GM18502 (cell line): ENCODE measurements around the gene DHX35.

Experiments
- ATAC-seq: cut with Tn5 transposase; IDR thresholded peaks from one replicate; pipeline ENCODE4 v1.9.1; 2021; ENCODE audit warnings: mild to moderate bottlenecking; ENCODE audit not compliant: unreplicated experiment, poor library complexity

The DHX35 gene, protein sequence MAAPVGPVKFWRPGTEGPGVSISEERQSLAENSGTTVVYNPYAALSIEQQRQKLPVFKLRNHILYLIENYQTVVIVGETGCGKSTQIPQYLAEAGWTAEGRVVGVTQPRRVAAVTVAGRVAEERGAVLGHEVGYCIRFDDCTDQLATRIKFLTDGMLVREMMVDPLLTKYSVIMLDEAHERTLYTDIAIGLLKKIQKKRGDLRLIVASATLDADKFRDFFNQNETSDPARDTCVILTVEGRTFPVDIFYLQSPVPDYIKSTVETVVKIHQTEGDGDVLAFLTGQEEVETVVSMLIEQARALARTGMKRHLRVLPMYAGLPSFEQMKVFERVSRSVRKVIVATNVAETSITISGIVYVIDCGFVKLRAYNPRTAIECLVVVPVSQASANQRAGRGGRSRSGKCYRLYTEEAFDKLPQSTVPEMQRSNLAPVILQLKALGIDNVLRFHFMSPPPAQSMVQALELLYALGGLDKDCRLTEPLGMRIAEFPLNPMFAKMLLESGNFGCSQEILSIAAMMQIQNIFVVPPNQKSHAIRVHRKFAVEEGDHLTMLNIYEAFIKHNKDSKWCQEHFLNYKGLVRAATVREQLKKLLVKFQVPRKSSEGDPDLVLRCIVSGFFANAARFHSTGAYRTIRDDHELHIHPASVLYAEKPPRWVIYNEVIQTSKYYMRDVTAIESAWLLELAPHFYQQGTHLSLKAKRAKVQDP

DNA sequence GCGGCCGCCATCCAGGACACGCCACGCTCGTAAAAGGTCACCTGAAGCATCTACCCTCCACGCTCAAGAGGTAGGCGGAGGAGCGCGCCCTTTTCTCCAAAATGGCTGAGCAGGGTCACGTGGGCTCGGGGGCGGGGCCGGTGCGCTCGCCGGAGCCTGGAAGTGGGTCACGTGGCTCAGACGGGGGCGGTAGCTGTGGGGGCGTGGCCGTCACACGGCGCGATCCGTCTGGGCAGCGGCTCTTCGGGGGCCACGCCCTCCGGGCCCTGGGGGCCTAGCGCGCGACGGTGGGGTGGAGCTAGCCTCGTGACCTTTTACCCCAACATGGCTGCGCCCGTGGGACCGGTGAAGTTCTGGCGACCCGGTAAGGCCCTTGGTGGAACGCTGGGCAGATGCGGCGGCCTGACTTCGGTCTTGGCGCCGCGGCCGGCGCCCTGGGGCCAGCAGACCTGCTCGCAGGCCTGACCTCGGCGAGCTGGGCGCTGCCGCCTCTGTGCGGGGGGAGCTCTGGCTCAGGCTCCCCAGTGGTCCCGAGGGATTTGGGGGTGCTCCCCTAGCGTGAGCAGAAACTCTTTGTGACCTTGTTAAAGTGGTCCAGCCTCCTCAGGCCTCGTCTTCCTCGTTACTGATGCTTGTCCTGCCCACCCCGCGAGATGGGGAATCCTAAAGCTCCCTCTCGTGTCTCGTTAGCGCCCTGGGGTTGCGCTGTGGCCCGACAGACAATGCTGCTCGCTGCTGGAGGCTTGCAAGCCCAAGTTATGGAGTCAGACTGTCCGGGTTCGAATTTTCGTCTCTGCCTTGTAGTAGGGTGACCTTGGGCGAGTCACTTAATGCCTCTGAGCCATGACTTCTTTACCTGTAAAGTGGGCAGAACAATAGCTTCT lies at the start of gene DHX35:
Gene DHX35, plus strand, starts transcription at position 301 of the 884 bp plus-strand sequence. Its CDS starts 24 bp downstream, at position 325.
- peak; percentile 97 for ATAC-seq

DNA sequence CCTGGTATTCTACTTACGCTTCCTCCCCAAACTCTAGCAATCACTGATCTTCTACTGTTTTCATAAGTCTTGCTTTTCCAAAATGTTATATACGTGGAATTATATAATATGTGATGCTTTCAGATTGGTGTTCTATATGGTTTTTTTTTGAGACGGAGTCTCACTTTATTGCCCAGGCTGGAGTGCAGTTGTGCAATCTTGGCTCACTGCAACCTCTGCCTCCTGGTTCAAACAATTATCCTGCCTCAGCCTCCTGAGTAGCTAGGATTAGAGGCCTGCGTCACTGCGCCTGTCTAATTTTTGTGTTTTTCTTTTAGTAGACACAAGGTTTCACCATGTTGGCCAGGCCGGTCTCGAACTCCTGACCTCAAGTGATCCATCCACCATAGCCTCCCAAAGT lies 46.8 kb upstream of the DHX35 start:
- ATAC-seq: no peak

DNA sequence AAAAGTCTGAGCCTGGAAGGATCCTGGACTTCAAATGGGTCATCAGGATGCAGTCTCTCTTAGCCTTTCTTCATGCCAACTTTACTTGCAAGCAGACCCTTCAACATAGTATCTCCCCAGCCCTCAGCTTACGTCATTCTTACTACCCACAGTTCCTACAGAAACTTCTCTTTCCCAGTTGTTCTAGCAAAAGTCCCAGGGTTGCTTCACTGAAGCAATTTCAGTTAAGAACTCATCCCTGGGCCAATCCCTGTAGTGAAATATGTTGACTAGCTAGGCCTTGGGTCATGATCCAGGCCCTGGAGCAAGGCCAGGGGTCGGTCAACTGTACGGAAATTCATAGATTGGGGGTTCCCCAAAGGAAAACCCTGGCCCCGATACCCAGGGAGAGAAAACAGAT lies 44.5 kb upstream of the DHX35 start:
- ATAC-seq: no peak

DNA sequence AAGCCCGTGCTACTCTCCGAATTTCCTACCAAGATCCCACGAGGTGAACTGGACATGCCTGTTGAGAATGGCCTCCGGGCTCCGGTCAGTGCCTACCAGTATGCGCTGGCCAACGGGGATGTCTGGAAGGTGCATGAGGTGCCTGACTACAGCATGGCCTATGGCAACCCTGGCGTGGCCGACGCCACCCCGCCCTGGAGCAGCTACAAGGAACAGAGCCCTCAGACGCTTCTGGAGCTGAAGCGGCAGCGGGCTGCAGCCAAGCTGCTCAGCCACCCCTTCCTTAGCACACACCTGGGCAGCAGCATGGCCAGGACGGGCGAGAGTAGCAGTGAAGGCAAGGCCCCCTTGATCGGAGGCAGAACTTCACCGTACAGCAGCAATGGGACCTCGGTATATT lies 44.0 kb upstream of the DHX35 start:
- no peak for ATAC-seq

DNA sequence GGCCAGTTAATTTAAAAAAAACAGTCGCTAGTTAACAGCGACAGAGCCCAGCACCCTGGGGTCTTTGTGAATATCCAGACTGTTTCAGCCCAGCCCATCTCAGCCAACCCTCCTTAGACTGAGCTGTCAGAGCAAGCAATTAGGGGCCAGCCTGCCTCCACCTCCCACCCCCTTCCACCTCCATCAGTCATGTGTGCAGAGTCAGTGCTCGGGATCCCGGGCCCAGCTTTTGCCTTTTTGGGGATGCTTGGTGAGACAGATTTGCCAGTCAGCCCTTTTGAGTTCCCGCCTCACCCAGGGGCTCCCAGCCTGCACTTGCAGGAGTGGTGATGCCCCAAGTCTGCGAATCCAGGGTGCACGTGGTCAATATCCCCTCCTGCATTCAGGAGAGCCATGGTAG lies 42.5 kb upstream of the DHX35 start:
- ATAC-seq: no peak

DNA sequence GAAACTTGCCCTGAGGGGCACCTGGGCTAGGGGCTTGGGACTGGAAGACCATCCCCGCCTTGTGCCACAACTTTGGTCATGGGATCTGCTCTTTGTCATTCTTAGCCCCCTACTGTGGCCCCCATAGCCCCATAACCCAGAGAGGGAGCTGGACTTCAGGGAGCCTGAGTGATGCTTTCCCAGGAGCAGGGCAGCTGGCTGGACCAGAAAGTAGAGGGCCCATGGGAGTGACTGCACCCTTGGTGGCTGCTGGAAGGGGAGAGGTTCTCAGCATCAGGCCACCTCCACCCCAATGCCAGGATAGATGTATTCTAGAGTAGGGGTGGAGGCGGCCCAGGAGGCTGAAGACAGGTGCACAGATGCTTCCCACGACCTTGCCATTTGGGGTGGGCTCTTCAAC lies 41.7 kb upstream of the DHX35 start:
- no peak for ATAC-seq

DNA sequence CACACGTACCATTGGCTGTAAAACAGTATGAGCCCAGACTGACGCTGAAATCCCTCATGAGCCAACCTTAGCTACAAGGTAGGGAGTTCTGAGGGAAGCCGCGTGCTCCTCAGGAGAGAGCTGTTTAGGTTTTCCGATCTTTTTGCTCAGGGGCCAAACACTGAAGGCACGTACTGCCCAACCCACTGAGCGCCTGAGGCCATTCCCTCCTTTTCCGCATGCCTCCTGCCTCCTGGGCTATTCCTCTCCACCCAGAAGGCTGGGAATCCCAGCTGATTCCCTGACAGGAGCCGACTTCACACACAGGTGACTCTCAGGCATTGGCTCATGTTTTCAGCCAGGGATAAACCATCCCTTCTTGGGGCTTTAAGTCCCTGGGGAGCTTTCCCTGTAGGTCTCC lies 41.3 kb upstream of the DHX35 start:
- no peak for ATAC-seq

DNA sequence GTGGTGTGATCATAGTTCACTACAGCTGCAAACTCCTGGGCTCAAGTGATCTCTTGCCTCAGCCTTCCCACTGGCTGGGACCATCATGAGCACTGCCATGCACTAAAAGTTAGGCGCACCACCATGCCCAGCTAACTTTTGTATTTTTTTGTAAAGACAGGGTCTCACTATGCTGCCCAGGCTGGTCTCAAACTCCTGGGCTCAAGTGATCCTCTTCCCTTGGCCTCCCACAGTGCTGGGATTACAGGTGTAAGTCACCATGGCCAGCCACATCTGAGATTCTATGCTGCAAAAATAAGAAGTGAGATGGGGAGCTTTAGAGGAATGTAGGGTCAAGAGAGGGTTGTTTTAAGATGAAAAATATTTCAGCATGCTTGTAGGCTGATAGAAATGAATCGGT lies 37.4 kb upstream of the DHX35 start:
- no peak for ATAC-seq

DNA sequence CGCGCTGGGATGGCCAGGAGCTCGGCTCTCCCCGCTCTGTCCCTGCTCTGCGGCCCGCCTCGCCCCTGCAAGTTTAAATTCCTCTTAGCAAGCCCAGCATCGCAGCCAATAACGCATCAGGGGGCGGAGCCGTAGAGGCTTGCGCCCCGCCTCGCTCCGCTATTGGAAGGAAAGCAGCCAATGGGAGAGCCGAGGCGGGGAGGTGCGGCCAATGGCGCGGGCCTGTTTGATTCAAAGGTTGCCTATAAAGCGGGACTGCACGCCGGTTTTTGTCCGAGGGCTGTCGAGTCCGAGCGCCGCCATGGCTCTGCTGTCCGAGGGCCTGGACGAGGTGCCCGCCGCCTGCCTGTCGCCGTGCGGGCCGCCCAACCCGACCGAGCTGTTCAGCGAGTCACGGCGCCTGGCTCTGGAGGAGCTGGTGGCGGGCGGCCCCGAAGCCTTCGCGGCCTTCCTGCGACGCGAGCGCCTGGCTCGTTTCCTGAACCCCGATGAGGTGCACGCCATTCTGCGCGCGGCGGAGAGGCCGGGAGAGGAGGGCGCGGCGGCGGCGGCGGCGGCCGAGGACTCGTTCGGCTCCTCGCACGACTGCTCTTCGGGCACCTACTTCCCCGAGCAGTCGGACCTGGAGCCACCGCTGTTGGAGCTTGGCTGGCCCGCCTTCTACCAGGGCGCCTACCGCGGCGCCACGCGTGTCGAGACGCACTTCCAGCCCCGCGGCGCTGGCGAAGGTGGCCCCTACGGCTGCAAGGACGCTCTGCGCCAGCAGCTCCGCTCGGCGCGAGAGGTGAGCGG lies 35.8 kb upstream of the DHX35 start, which contains the start of gene FAM83D:
Gene FAM83D, plus strand, starts transcription at position 276 of the 792 bp plus-strand sequence. Its CDS starts 26 bp downstream, at position 302.
- peak; percentile 92 for ATAC-seq

DNA sequence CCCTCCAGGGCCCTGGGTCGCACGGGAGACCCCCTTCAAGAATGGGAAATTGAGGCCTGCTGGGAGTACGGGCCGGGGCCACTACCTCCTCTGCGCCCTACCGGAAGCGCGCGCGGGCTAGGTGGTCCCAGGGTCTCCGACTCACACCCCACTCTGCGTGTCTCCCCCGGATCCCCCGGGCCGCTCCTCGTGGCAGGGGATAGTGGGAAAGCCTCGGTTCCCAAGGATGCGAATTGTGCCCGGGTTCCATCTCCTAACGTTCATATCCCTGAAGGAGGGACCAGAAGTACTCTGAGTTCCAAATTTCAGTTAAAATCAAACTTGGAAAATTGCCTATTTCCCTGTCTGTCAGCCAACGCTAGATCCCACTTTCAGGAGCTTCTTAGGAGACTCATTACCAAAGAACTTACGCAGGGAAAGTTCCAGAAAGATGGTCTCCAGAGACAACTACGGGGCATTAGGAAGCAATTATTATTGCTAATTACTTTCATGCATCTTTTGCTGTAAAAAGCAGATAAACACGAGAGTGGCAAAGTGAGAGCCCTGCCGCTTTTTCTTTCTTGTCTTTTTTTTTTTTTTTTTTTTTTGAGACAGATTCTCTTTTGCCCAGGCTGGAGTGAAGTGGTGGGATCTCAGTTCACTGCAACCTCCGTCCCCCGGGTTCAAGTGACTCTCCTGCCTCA lies 35.1 kb upstream of the DHX35 start:
- ATAC-seq: no peak

DNA sequence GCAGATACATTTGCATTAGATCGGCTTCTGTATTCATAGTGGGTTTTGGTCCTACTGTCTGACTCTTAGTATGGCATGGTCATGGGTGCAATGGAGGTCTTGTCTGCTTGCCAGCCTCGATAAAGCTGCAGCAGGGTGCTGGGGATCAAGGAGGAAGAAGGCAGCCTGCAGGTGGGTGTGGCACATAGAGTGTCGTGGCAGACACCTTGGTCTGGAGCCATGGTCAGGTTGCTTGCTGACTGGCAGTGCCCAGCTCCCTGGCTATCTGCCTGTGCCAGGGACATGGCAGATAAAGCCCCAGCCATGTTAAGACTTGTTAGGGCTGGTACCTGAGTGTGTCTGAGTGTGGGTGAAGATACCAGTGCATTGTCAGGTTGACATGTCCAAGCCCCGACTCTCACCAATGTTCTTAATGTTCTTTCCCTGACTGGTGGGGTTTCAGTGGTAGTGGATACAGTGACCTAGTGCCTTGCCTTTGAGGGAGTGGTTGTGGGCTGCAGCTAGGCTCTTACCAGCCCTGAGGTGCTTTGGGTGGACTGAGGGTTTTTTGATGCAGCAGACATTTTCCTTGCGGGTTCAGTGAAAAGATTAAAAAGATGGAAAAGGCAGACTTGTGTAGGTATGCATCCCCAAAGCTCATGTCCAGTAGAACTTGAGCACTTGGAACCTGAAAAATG lies 34.1 kb upstream of the DHX35 start:
- no peak for ATAC-seq

DNA sequence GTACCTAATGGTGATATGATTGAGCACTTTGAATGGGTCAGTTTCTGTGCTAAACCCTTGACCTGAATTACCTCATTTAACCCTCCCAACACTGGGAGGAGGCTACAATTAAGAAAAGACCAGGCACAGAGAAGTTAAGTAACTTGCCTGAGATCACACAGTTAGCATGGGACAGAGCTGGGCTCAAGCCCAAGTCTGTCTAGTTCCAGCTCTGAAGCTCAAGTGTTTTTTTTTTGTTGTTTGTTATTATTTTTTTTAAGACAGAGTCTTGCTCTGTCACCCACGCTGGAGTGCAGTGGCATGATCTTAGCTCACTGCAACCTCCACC lies 31.9 kb upstream of the DHX35 start:
- no peak for ATAC-seq

DNA sequence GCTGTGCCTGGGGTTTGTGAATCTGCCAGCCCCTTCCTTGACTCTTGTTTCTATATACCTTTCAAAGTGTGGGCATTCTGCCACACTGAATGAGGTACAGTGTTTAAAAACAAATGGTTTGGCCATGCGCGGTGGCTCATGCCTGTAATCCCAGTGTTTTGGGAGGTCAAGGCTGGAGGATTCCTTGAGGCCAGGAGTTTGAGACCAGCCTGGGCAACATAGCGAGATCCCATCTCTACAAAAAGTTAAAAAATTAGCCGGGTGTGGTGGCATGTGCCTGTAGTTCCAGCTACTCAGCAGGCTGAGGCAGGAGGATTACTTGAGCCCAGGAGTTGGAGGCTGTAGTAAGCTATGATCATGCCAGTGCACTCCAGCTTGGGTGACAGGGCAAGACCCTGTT lies 30.2 kb upstream of the DHX35 start:
- no peak for ATAC-seq

DNA sequence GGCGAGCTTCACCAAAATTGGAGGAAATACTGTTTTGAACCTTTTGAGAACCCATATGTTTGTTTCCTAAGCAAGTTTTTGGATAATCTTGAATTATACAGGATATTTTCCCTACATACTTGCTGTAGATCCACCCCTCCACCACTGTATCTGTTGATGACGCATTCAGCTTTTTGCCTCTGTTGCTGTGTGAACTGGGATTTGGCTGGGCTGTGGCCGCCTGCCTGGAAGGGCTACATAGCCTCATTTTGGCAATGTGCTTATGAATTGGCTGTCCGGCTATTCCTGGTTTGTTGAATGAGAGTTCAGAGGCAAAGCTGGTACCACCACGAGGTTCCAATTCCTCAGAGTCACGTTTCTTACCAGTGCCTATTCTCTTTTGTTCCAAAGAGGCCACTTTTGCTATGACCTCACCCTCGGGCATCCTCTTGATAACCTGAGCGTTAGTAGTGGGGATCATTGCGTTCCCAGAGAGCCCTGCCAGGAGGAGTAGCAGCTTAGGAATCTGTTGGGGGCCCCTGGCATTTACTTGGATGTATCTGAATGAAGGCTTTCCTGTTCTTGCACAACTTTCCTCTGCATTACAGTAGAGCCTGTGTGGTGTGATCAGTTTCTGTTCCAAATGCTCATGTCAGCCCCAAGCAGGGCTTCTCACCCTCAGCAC lies 29.6 kb upstream of the DHX35 start:
- no peak for ATAC-seq

DNA sequence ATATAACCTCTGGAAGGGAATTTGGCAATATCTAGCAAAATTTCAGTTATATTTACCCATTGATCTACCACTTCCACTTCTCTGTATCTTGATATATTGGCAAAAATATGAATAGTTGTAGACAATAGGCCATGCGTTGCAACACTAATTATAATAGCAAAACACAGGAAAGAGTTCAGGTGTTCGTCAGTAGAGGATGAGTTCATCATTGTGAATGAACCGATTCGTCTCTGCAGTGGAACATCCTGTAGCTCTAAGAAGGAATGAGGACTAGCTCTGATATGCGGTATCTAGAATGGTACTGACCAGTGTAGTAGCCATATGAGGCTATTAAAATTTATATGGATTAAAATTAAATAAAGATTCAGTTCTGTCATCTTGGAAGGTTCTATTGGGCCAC lies 27.6 kb upstream of the DHX35 start:
- no peak for ATAC-seq

DNA sequence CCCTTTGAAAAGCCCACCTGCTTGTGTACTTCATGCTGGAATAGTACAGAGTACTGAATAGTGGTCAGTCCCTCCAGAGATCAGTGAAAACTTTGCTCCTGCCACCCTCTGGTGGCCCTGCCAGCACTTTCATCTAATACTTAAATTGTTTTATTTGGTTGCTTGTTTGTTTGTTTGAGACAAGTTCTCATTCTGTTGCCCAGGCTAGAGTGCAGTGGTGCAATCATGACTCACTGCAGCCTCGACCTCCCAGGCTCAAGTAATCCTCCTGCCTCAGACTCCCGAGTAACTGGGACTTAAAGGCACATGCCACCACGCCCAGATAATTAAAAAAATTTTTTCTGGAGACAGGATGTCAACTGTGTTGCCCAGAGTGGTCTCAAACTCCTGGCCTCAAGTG lies 26.9 kb upstream of the DHX35 start:
- no peak for ATAC-seq

DNA sequence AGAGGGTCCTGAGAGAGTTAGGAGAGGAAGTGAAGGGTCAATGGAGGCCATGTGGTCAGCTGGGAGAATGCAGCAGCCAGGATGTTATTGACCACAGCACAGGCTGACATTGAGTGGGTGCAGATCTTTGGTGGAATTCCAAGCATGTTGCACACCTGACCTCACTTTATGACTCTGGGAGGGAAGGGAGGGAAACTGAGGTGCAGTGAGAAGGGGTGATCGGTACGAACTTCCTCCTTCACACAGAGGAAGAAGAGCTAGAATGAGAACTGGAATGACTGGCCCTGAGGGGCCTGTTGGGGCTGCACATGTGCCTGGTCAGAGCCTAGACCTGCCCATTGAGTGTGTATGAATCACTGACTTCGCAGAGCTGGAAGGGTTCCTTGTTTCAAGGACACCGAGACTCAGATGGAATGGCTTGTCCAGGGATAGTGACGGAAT lies 26.2 kb upstream of the DHX35 start:
- no peak for ATAC-seq

DNA sequence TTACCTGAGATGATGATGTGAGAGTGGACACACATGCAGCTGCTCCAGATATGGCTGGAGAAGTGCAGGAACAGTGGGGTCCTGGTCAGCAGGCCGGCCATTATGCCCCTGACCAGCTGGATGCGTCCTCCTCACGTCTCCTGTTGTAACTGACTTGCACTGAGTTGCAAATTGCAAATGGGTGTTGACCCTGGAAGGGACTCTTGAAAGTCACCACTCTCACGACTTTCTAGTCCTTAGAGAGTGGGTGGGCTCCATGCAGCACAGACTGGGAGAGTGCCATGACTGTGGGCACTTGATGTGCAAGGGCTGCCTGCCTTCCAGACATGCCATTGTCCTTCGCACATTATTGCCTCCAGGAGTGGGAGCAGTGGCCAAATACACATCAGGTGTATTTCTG lies 25.1 kb upstream of the DHX35 start:
- no peak for ATAC-seq
